ENCODE results near the gene PWWP2B. TPM values are rescaled to one million over a fixed set of nuclear protein-coding genes. Genes with fewer than 3 reads are reported as not detected.

The PWWP2B gene
- total and polyA plus RNA-seq, 2 of the 4 experiments (the other 2 are of a cell fraction), result 1.7 to 2.2 TPM

- ATAC-seq (ENCODE audit: low read depth) (peak; percentile 32; the same call in 1 of the 2 replicates), DNase-seq (peak; percentile 19)
- Histone ChIP-seq H2BK15ac (ENCODE audit: low read depth, low read length) (no peak overlapping the region), H3K9me1 (ENCODE audit: insufficient read depth, low read length) (0 out of 2 replicates have a peak, but pooled peaks cover 1% of the 10 kb centered on the region), H3K4ac (ENCODE audit: low read depth, low read length) (peak overlapping the region; percentile 87), H3K4me1 (ENCODE audit: control insufficient read depth, insufficient read depth, low read length) (peaks cover 11% of the 10 kb centered on the region), H4K5ac (ENCODE audit: low read depth, low read length) (no peak overlapping the region), H3K4me2 (ENCODE audit: low read depth, low read length) (no peak overlapping the region), H3K56ac (ENCODE audit: extremely low read depth, insufficient read depth, low read length) (no peak overlapping the region), H3K9ac (ENCODE audit: low read depth, low read length) (no peak overlapping the region), H3K18ac (ENCODE audit: low read depth, low read length) (no peak overlapping the region), H3K36me3 (ENCODE audit: control insufficient read depth, insufficient read depth, low read length) (no peaks in the 10 kb centered on the region), H2BK20ac (ENCODE audit: low read depth, low read length) (no peak overlapping the region), H4K8ac (ENCODE audit: low read depth in 2 of 2, low read length in 2 of 2) (peak overlapping the region in 1 of 2 experiments; percentile 67; a peak in 2 of 4 replicates), H2AK9ac (replicated peaks; ENCODE audit: low read depth, low read length, poor library complexity) (peak overlapping the region; percentile 55), H3K27ac (ENCODE audit: insufficient read depth, low read length) (no peak overlapping the region), H3K79me1 (ENCODE audit: low read depth in 1 of 2, low read length in 2 of 2) (no peaks in the 10 kb centered on the region), H3K4me3 (ENCODE audit: insufficient read depth, low read depth, low read length) (no peak overlapping the region), H2AK5ac (ENCODE audit: low read depth, low read length) (no peak overlapping the region), H3K9me3 (ENCODE audit: control insufficient read depth, insufficient read depth, low read length) (no peaks in the 10 kb centered on the region), H2BK120ac (ENCODE audit: low read depth, low read length) (peak overlapping the region; percentile 33; the same call in 1 of the 2 replicates), H3K23ac (ENCODE audit: low read depth, low read length) (no peak overlapping the region), H2BK5ac (ENCODE audit: low read depth, low read length, poor library complexity, severe bottlenecking) (peak overlapping the region; percentile 74), H2AFZ (replicated peaks; ENCODE audit: low read length, poor library complexity) (peak overlapping the region; percentile 95), H3K14ac (replicated peaks; ENCODE audit: low read depth, low read length) (no peak overlapping the region), H4K20me1 (ENCODE audit: insufficient read depth, low read length) (no peaks in the 10 kb centered on the region), H4K91ac (ENCODE audit: insufficient read depth, low read depth, low read length) (no peak overlapping the region), H3K27me3 (ENCODE audit: control insufficient read depth, insufficient read depth, low read length) (no peaks in the 10 kb centered on the region; the same call in 1 of the 2 replicates)
- dilution Hi-C loops (cut with HindIII; ENCODE audit: low sequenced_read_pairs, unreplicated experiment) (no loop called here), intact Hi-C loops (cut with micrococcal nuclease) (no loop called here), in situ Hi-C loops (cut with MboI; ENCODE audit: low sequenced_read_pairs) (no loop called here)
- peak; percentile 40 for TF ChIP-seq CTCF (conservative IDR thresholded peaks at IDR 0.05; ENCODE audit: low read depth, low read length)
- TF ChIP-seq SMC3 (IDR thresholded peaks at IDR 0.05; ENCODE audit: low read depth, low read length), result peak; percentile 32; the same call in 1 of the 2 replicates
- no peak for TF ChIP-seq CEBPB (IDR thresholded peaks at IDR 0.05; ENCODE audit: low read depth, low read length)
- TF ChIP-seq RCOR1 (IDR thresholded peaks at IDR 0.05; ENCODE audit: insufficient replicate concordance, low read length), result no peak
- TF ChIP-seq RAD21 (IDR thresholded peaks at IDR 0.05; ENCODE audit: low read length), result peak; percentile 39; the same call in 1 of the 2 replicates
- ChIA-PET CTCF (no interaction called here), POLR2A (ENCODE audit: unreplicated experiment) (interaction anchor here (0.7 kb wide), 1 partner anchor 209 kb away, joined by 7 read pairs; no protein-coding TSS in a partner anchor)
- no TSS peak for BruUV-seq (replicated peaks)
- WGBS, 2 experiments (ENCODE audit: extremely low coverage in 2 of 2, insufficient read length in 1 of 2), result 52% methylated on average over 4 of the region's 17 CpGs; no CpG with 5 or more reads in 1 of the 2 experiments
Measured at GRCh38 chr10:132446661-132447445, 49.9 kb downstream of the PWWP2B start.

Measured in IMR-90 (cell line).